HEK293 (cell line): ENCODE results near the gene VSTM5.

Experiments
- CTCF ChIP-seq: fragments of 450-650 bp; formaldehyde crosslinking; IDR thresholded peaks from 2 replicates; pipeline ENCODE4 v1.5.1; 2016; ENCODE audit warnings: missing biosample characterization, missing genetic modification characterization
- MEIS1 ChIP-seq: sonication (generic); formaldehyde crosslinking; IDR thresholded peaks from 2 replicates; pipeline ENCODE4 v1.8.1; 2022; ENCODE audit warnings: missing genetic modification reagents, mild to moderate bottlenecking, borderline replicate concordance
- ZNF114 ChIP-seq: fragments of 450-650 bp; formaldehyde crosslinking; IDR thresholded peaks from 2 replicates; pipeline ENCODE4 v1.5.0; 2017; ENCODE audit warnings: missing biosample characterization, missing genetic modification characterization
- ZNF449 ChIP-seq: fragments of 450-650 bp; formaldehyde crosslinking; IDR thresholded peaks from 2 replicates; pipeline ENCODE4 v1.5.1; 2017; ENCODE audit warnings: missing biosample characterization, mild to moderate bottlenecking, missing genetic modification characterization, moderate library complexity
- ZNF510 ChIP-seq: fragments of 450-650 bp; formaldehyde crosslinking; IDR thresholded peaks from 2 replicates; pipeline ENCODE4 v1.5.1; 2018; ENCODE audit warnings: mild to moderate bottlenecking, missing genetic modification characterization, missing biosample characterization; ENCODE audit not compliant: insufficient replicate concordance
- ZNF561 ChIP-seq: fragments of 450-650 bp; IDR thresholded peaks from 2 replicates; pipeline ENCODE4 v1.5.1; 2018; ENCODE audit warnings: missing biosample characterization, missing genetic modification characterization, borderline replicate concordance

GRCh38 chr11:93875637-93876036, 25.2 kb upstream of the VSTM5 start:
- no peak for TF ChIP-seq CTCF
- no peak for TF ChIP-seq ZNF510
- no peak for TF ChIP-seq MEIS1 (CRISPR knock-in tag)
- no peak for TF ChIP-seq ZNF449 (tag by site-specific recombination)
- no peak for TF ChIP-seq ZNF561
- no peak for TF ChIP-seq ZNF114 (tag by site-specific recombination)
